H9 (cell line): ENCODE data around the gene INHBC. TPM values are rescaled to one million over a fixed set of nuclear protein-coding genes. Genes with fewer than 3 reads are reported as not detected.

Experiments used
- DNase-seq: peaks from one replicate; pipeline ENCODE4 v3.0.0-alpha.2; 2017
- H2AFZ ChIP-seq: one replicate; pipeline ENCODE4 v1.6.1; 2013; ENCODE audit warnings: mild to moderate bottlenecking, low read length, control low read depth, moderate library complexity
- H2AK5ac ChIP-seq: 2 replicates; pipeline ENCODE4 v1.6.1; 2013; ENCODE audit warnings: low read length, control low read depth, mixed read lengths; ENCODE audit not compliant: insufficient read length
- H2BK120ac ChIP-seq: one replicate; pipeline ENCODE4 v1.6.1; 2013; ENCODE audit warnings: low read depth, mild to moderate bottlenecking, low read length, control low read depth, inconsistent platforms; ENCODE audit not compliant: poor library complexity, severe bottlenecking
- H2BK12ac ChIP-seq: 2 replicates; pipeline ENCODE4 v1.6.1; 2013; ENCODE audit warnings: low read length, control low read depth, mixed read lengths, low read depth; ENCODE audit not compliant: insufficient read length
- H2BK15ac ChIP-seq: 2 replicates; pipeline ENCODE4 v1.6.1; 2013; ENCODE audit warnings: low read depth, low read length, control low read depth
- H2BK20ac ChIP-seq: one replicate; pipeline ENCODE4 v1.6.1; 2013; ENCODE audit warnings: low read depth, mild to moderate bottlenecking, low read length, control low read depth, inconsistent platforms; ENCODE audit not compliant: poor library complexity, severe bottlenecking
- H2BK5ac ChIP-seq: 2 replicates; pipeline ENCODE4 v1.6.1; 2013; ENCODE audit warnings: low read length, control low read depth, mixed read lengths; ENCODE audit not compliant: insufficient read length
- H3K14ac ChIP-seq: 2 replicates; pipeline ENCODE4 v1.6.1; 2013; ENCODE audit warnings: low read length, control low read depth; ENCODE audit not compliant: insufficient read depth
- H3K18ac ChIP-seq: 2 replicates; pipeline ENCODE4 v1.6.1; 2013; ENCODE audit warnings: low read depth, mild to moderate bottlenecking, mixed read lengths, low read length, control low read depth; ENCODE audit not compliant: insufficient read length
- H3K23ac ChIP-seq: 2 replicates; pipeline ENCODE4 v1.6.1; 2013; ENCODE audit warnings: low read length, control low read depth, mixed read lengths, low read depth; ENCODE audit not compliant: insufficient read length
- H3K23me2 ChIP-seq: 2 replicates; pipeline ENCODE4 v1.6.1; 2013; ENCODE audit warnings: low read depth, mild to moderate bottlenecking, mixed read lengths, low read length, control low read depth; ENCODE audit not compliant: insufficient read length, poor library complexity, severe bottlenecking
- H3K27ac ChIP-seq: 2 replicates; pipeline ENCODE4 v1.5.1; 2013; ENCODE audit warnings: low read length, control low read depth, mixed read lengths, low read depth; ENCODE audit not compliant: insufficient read length
- H3K27me3 ChIP-seq: 2 replicates; pipeline ENCODE4 v1.6.1; 2013; ENCODE audit warnings: low read length, control low read depth, inconsistent platforms; ENCODE audit not compliant: insufficient read depth
- H3K4ac ChIP-seq: 2 replicates; pipeline ENCODE4 v1.6.1; 2013; ENCODE audit warnings: low read depth, mild to moderate bottlenecking, control low read depth, inconsistent platforms, low read length, moderate library complexity
- H3K4me1 ChIP-seq: 2 replicates; pipeline ENCODE4 v1.6.1; 2013; ENCODE audit warnings: low read length, control low read depth, inconsistent platforms; ENCODE audit not compliant: insufficient read depth
- H3K4me2 ChIP-seq: 2 replicates; pipeline ENCODE4 v1.6.1; 2013; ENCODE audit warnings: low read length, control low read depth, mixed read lengths; ENCODE audit not compliant: insufficient read length, insufficient read depth
- H3K56ac ChIP-seq: 2 replicates; pipeline ENCODE4 v1.6.1; 2013; ENCODE audit warnings: low read depth, mild to moderate bottlenecking, mixed read lengths, low read length, control low read depth; ENCODE audit not compliant: insufficient read length
- H3K79me1 ChIP-seq: 2 replicates; pipeline ENCODE4 v1.6.1; 2013; ENCODE audit warnings: low read depth, mild to moderate bottlenecking, moderate library complexity, low read length, control low read depth, inconsistent platforms; ENCODE audit not compliant: insufficient read depth, poor library complexity, severe bottlenecking
- H3K79me2 ChIP-seq: 2 replicates; pipeline ENCODE4 v1.6.1; 2013; ENCODE audit warnings: low read length, control low read depth, inconsistent platforms; ENCODE audit not compliant: insufficient read depth
- H3K9ac ChIP-seq: 2 replicates; pipeline ENCODE4 v1.6.1; 2013; ENCODE audit warnings: low read length, control low read depth, mixed read lengths; ENCODE audit not compliant: insufficient read length; ENCODE audit errors: extremely low read depth
- H3K9me3 ChIP-seq: one replicate; pipeline ENCODE4 v1.6.1; 2013; ENCODE audit warnings: low read depth, low read length, inconsistent platforms; ENCODE audit not compliant: control insufficient read depth
- H3T11ph ChIP-seq: one replicate; pipeline ENCODE4 v1.6.1; 2013; ENCODE audit warnings: mild to moderate bottlenecking, low read length, control low read depth, inconsistent platforms
- H4K20me1 ChIP-seq: one replicate; pipeline ENCODE4 v1.6.1; 2013; ENCODE audit not compliant: control insufficient read depth, insufficient read length, insufficient read depth
- H4K5ac ChIP-seq: 2 replicates; pipeline ENCODE4 v1.6.1; 2013; ENCODE audit warnings: low read depth, mild to moderate bottlenecking, mixed read lengths, low read length, control low read depth; ENCODE audit not compliant: insufficient read length
- H4K8ac ChIP-seq: replicated peaks from 2 replicates; pipeline ENCODE4 v1.6.1; 2013; ENCODE audit warnings: low read length, control low read depth, mixed read lengths, low read depth; ENCODE audit not compliant: insufficient read length
- H4K91ac ChIP-seq: 2 replicates; pipeline ENCODE4 v1.6.1; 2013; ENCODE audit warnings: low read depth, mild to moderate bottlenecking, moderate library complexity, mixed read lengths, low read length, control low read depth; ENCODE audit not compliant: insufficient read length
- H3K27ac Mint-ChIP-seq, 3 experiments: 2 replicates in 2 of 3; 3 replicates in 1 of 3; pipeline ENCODE4 v1.8.0; 2020 to 2021; ENCODE audit warnings: mixed read lengths in 3 of 3, mild to moderate bottlenecking in 1 of 3, moderate library complexity in 1 of 3
- H3K27me3 Mint-ChIP-seq: 2 replicates; pipeline ENCODE4 v1.8.0; 2021; ENCODE audit warnings: low read depth, mild to moderate bottlenecking, moderate library complexity, mixed read lengths
- H3K36me3 Mint-ChIP-seq, 3 experiments: 2 replicates in 2 of 3; 3 replicates in 1 of 3; pipeline ENCODE4 v1.8.0; 2020 to 2021; ENCODE audit warnings: low read depth in 3 of 3, mixed read lengths in 3 of 3; ENCODE audit not compliant: insufficient read depth in 1 of 3
- H3K4me1 Mint-ChIP-seq, 2 experiments: 2 replicates each; pipeline ENCODE4 v1.8.0; 2020; ENCODE audit warnings: mixed read lengths in 2 of 2
- H3K4me3 Mint-ChIP-seq, 2 experiments: 2 replicates in 1 of 2; 3 replicates in 1 of 2; pipeline ENCODE4 v1.8.0; 2020 to 2021; ENCODE audit warnings: mild to moderate bottlenecking in 2 of 2, mixed read lengths in 2 of 2, moderate library complexity in 1 of 2
- H3K9me3 Mint-ChIP-seq, 2 experiments: 2 replicates in 1 of 2; 3 replicates in 1 of 2; pipeline ENCODE4 v1.8.0; 2020; ENCODE audit warnings: mild to moderate bottlenecking in 2 of 2, mixed read lengths in 2 of 2, moderate library complexity in 1 of 2
- whole genome bisulfite sequencing: extraction: QIAGEN DNeasy Blood & Tissue Kit; methylation state at CpG from one replicate; pipeline ENCODE4 v1.1.7; 2013; ENCODE audit warnings: missing lambda C conversion rate, low lambda C conversion rate, mixed read lengths; ENCODE audit not compliant: insufficient read length; ENCODE audit errors: extremely low coverage; 5-methylcytosine and 5-hydroxymethylcytosine counted together
- total RNA-seq: library from RNA; stranded (reverse); gene quantifications from 2 replicates; pipeline ENCODE4 v1.2.1, GENCODE V29; 2021
- TF ChIP-seq, protein P1 (sequence below): fragments of 200-600 bp; sonication (generic); conservative IDR thresholded peaks from 3 replicates; pipeline ENCODE4 v1.8.0; 2021; ENCODE audit warnings: antibody characterized with exemption, mild to moderate bottlenecking

INHBC gene
- total RNA-seq, 1 experiment from 2014 or later, result not detected

DNA sequence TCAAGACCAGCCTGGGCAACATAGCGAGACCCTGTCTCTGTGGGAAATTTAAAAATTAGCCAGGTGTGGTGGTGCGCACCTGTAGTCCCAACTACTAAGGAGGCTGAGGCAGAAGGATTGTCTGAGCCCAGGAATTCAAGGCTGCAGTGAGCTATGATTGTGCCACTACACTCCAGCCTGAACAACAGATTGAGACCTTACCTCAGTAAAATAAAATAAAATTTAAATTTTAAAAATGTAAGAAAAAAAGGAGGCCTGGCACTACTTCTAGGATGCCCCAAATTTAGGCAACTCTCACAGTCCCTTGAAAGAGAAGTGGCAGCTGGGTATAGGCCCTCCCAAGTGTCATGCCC is 19.6 kb downstream of the INHBC start:
- Mint-ChIP-seq H3K27ac (peak overlapping the region; percentile 97 to 99 (median 97)), H3K36me3 (no peaks in the 10 kb centered on the region; a peak in 1 of 7 replicates), H3K27me3 (peaks cover 1% of the 10 kb centered on the region), H3K4me3 (peak overlapping the region in 1 of 2 experiments; percentile 84; a peak in 2 of 5 replicates), H3K9me3 (no peaks in the 10 kb centered on the region), H3K4me1 (peaks cover 42 to 56% of the 10 kb centered on the region in 2 experiments)
- Histone ChIP-seq H4K5ac (no peak overlapping the region), H3K4me2 (no peak overlapping the region), H3K23me2 (peaks cover 20% of the 10 kb centered on the region), H3K9ac (no peak overlapping the region), H2AK5ac (no peak overlapping the region), H2AFZ (no peak overlapping the region), H2BK15ac (no peak overlapping the region), H3K56ac (no peak overlapping the region), H3K23ac (no peak overlapping the region), H3K4ac (no peak overlapping the region; the same call in 1 of the 2 replicates), H2BK12ac (peak overlapping the region; percentile 7), H3K9me3 (no peaks in the 10 kb centered on the region), H3K27ac (no peak overlapping the region), H3K4me1 (no peaks in the 10 kb centered on the region; the same call in 1 of the 2 replicates), H3K14ac (peak overlapping the region; percentile 84; the same call in 1 of the 2 replicates), H3T11ph (no peak overlapping the region), H4K20me1 (no peaks in the 10 kb centered on the region), H3K27me3 (no peaks in the 10 kb centered on the region), H3K18ac (peak overlapping the region; percentile 89), H2BK20ac (no peak overlapping the region), H2BK120ac (peak overlapping the region; percentile 96), H4K91ac (no peak overlapping the region), H2BK5ac (peak overlapping the region; percentile 31), H3K79me2 (no peaks in the 10 kb centered on the region), H3K79me1 (no peaks in the 10 kb centered on the region), H4K8ac (no peak overlapping the region)
- WGBS, result no CpG with 5 or more reads among the region's 2 CpGs
- no peak for DNase-seq
- TF ChIP-seq, protein P1, sequence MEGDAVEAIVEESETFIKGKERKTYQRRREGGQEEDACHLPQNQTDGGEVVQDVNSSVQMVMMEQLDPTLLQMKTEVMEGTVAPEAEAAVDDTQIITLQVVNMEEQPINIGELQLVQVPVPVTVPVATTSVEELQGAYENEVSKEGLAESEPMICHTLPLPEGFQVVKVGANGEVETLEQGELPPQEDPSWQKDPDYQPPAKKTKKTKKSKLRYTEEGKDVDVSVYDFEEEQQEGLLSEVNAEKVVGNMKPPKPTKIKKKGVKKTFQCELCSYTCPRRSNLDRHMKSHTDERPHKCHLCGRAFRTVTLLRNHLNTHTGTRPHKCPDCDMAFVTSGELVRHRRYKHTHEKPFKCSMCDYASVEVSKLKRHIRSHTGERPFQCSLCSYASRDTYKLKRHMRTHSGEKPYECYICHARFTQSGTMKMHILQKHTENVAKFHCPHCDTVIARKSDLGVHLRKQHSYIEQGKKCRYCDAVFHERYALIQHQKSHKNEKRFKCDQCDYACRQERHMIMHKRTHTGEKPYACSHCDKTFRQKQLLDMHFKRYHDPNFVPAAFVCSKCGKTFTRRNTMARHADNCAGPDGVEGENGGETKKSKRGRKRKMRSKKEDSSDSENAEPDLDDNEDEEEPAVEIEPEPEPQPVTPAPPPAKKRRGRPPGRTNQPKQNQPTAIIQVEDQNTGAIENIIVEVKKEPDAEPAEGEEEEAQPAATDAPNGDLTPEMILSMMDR, result no peak
